ENCODE results near the gene CRKL.

The CRKL gene

DNA sequence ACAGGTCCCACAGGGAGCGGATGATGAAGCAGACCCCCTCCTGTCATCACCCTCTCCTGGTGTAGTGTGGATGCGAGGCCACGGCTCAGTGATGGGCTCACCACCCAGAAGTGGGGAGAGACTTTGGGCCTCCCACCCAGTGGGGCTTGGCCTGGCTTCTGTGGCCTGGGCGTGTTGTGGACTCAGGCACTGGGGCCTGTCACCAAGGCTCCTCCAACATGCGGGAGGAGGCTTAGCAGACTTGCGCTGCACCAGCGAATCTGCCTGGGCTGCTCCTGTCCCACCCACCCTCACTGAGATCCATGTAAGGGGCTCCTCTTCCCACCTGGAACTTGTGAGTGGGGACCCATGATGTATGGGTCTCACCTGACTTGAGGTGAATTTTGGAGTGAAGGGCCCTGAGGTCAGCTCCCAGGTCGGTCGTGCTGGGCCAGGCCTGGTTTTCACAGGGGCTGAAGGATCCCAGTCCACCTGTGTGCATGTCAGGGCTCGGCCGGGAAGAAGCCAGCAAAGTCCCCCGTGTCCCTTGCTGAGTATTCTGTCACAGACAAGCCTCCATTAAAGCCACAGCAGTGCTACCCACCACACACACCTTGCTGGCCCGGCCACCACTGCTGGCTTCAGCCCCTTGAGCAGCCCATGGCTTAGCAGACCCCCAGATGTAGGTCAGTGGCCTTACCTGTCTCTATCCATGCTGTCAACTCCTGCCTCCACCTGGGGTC lies 80.5 kb downstream of the CRKL start:
- no peak for DNase-seq (ENCODE audit: low spot score)

- DNase-seq (ENCODE audit: low spot score): no peak
Observed at GRCh38 chr22:20998411-20999336, 81.5 kb downstream of the CRKL start.

- DNase-seq (ENCODE audit: low spot score): no peak
Observed at GRCh38 chr22:20999350-21000206, 82.4 kb downstream of the CRKL start.

GRCh38 chr22:21000207-21000986 lies 83.2 kb downstream of the CRKL start:
- no peak for DNase-seq (ENCODE audit: low spot score)

- DNase-seq (ENCODE audit: low spot score): no peak
Observed at GRCh38 chr22:21000987-21001600, 83.9 kb downstream of the CRKL start.

- DNase-seq (ENCODE audit: low spot score): peak; percentile 96
Observed at GRCh38 chr22:21001601-21002325, 84.6 kb downstream of the CRKL start, which contains the start of gene THAP7. Gene THAP7 (minus strand): TSS chr22:21002118. CDS start chr22:21001911, 207 bp downstream.

All from COLO829 (cell line).